Measurements from ENCODE around the gene PNP.
"Not testable (repeated sequence)": the region's sequence is repeated elsewhere in the genome, so short reads cannot be mapped to it uniquely, and the experiment has no call there.

PNP gene

GRCh38 chr14:20489093-20489994 is 20.1 kb downstream of the PNP start:
- peaks cover 3 to 5% of the 10 kb centered on the region in 2 donors for H3K36me3 Mint-ChIP-seq
- peak overlapping the region; percentile 58 to 71 for H3K4me3 Mint-ChIP-seq
- DNase-seq: peak; percentile 16
- H3K4me1 Mint-ChIP-seq: peaks cover 43 to 66% of the 10 kb centered on the region in 2 donors
- ATAC-seq (replicated peaks): peak; percentile 66 to 76
- no peaks in the 10 kb centered on the region for H3K27me3 Mint-ChIP-seq
- H3K9me3 Mint-ChIP-seq: peaks cover 0 to 1% of the 10 kb centered on the region in 2 donors
- peak overlapping the region; percentile 74 for H3K27ac Mint-ChIP-seq

GRCh38 chr14:20490563-20490962 is 21.4 kb downstream of the PNP start:
- H3K27ac Mint-ChIP-seq: peak overlapping the region; percentile 82
- no peak for DNase-seq
- H3K27me3 Mint-ChIP-seq: no peaks in the 10 kb centered on the region
- H3K4me1 Mint-ChIP-seq: peaks cover 52 to 78% of the 10 kb centered on the region in 2 donors
- H3K9me3 Mint-ChIP-seq: peaks cover 0 to 1% of the 10 kb centered on the region in 2 donors
- ATAC-seq (replicated peaks): no peak
- peak overlapping the region; percentile 65 to 75 for H3K4me3 Mint-ChIP-seq
- H3K36me3 Mint-ChIP-seq: peaks cover 3 to 5% of the 10 kb centered on the region in 2 donors

- ATAC-seq (replicated peaks) (no peak), DNase-seq (no peak)
- H3K4me3 Mint-ChIP-seq: peak overlapping the region in 1 of 2 donors; percentile 4
- peak overlapping the region; percentile 75 for H3K27ac Mint-ChIP-seq
- H3K9me3 Mint-ChIP-seq: peaks cover 0 to 1% of the 10 kb centered on the region in 2 donors
- H3K27me3 Mint-ChIP-seq: no peaks in the 10 kb centered on the region
- H3K36me3 Mint-ChIP-seq: peaks cover 0 to 1% of the 10 kb centered on the region in 2 donors
- peaks cover 48 to 74% of the 10 kb centered on the region in 2 donors for H3K4me1 Mint-ChIP-seq
These were observed 23.3 kb downstream of the PNP start for GRCh38 chr14:20492486-20492885.

GRCh38 chr14:20493634-20494033 is 24.4 kb downstream of the PNP start:
- H3K36me3 Mint-ChIP-seq: peaks cover 0 to 1% of the 10 kb centered on the region in 2 donors
- peaks cover 45 to 68% of the 10 kb centered on the region in 2 donors for H3K4me1 Mint-ChIP-seq
- H3K27me3 Mint-ChIP-seq: no peaks in the 10 kb centered on the region
- H3K9me3 Mint-ChIP-seq: peaks cover 0 to 1% of the 10 kb centered on the region in 2 donors
- H3K27ac Mint-ChIP-seq: peak overlapping the region; percentile 85
- H3K4me3 Mint-ChIP-seq: peak overlapping the region; percentile 60 to 66
- DNase-seq: no peak
- peak; percentile 35 to 46 for ATAC-seq (replicated peaks)

GRCh38 chr14:20494935-20495766 is 25.9 kb downstream of the PNP start:
- Mint-ChIP-seq H3K9me3 (peaks cover 0 to 1% of the 10 kb centered on the region in 2 donors), H3K27me3 (no peaks in the 10 kb centered on the region), H3K36me3 (peaks cover 0 to 1% of the 10 kb centered on the region in 2 donors), H3K4me3 (no peak overlapping the region), H3K27ac (no peak overlapping the region), H3K4me1 (peaks cover 44 to 64% of the 10 kb centered on the region in 2 donors)
- ATAC-seq (replicated peaks) (no peak), DNase-seq (no peak)

GRCh38 chr14:20498622-20499021 is 29.4 kb downstream of the PNP start:
- no peaks in the 10 kb centered on the region for H3K9me3 Mint-ChIP-seq
- H3K27ac Mint-ChIP-seq: peak overlapping the region; percentile 7
- no peaks in the 10 kb centered on the region for H3K36me3 Mint-ChIP-seq

GRCh38 chr14:20499108-20499507 is 29.9 kb downstream of the PNP start:
- DNase-seq: no peak
- ATAC-seq (replicated peaks): no peak

More at GRCh38 chr14:20498622-20499021, 29.4 kb downstream of the PNP start:
- no peak for DNase-seq
- Mint-ChIP-seq H3K4me1 (peaks cover 29 to 39% of the 10 kb centered on the region in 2 donors), H3K27me3 (no peaks in the 10 kb centered on the region), H3K4me3 (no peak overlapping the region)
- peak in 1 of 2 donors; percentile 26 for ATAC-seq (replicated peaks)

GRCh38 chr14:20499881-20500280 is 30.7 kb downstream of the PNP start:
- ATAC-seq (replicated peaks) (no peak), DNase-seq (no peak)
- H3K27ac Mint-ChIP-seq: no peak overlapping the region

More at GRCh38 chr14:20499108-20499507, 29.9 kb downstream of the PNP start:
- H3K27ac Mint-ChIP-seq: no peak overlapping the region
- H3K27me3 Mint-ChIP-seq: no peaks in the 10 kb centered on the region
- no peak overlapping the region for H3K4me3 Mint-ChIP-seq
- no peaks in the 10 kb centered on the region for H3K36me3 Mint-ChIP-seq
- H3K4me1 Mint-ChIP-seq: peaks cover 29 to 39% of the 10 kb centered on the region in 2 donors
- no peaks in the 10 kb centered on the region for H3K9me3 Mint-ChIP-seq

GRCh38 chr14:20501346-20501745 is 32.1 kb downstream of the PNP start:
- no peak for DNase-seq
- H3K9me3 Mint-ChIP-seq: no peaks in the 10 kb centered on the region
- H3K36me3 Mint-ChIP-seq: no peaks in the 10 kb centered on the region
- no peak for ATAC-seq (replicated peaks)
- H3K27ac Mint-ChIP-seq: no peak overlapping the region
- peaks cover 22 to 28% of the 10 kb centered on the region in 2 donors for H3K4me1 Mint-ChIP-seq
- H3K27me3 Mint-ChIP-seq: no peaks in the 10 kb centered on the region
- H3K4me3 Mint-ChIP-seq: no peak overlapping the region

More at GRCh38 chr14:20499881-20500280, 30.7 kb downstream of the PNP start:
- H3K4me3 Mint-ChIP-seq: no peak overlapping the region
- H3K36me3 Mint-ChIP-seq: no peaks in the 10 kb centered on the region
- no peaks in the 10 kb centered on the region for H3K9me3 Mint-ChIP-seq
- H3K27me3 Mint-ChIP-seq: no peaks in the 10 kb centered on the region
- peaks cover 29 to 39% of the 10 kb centered on the region in 2 donors for H3K4me1 Mint-ChIP-seq

- Mint-ChIP-seq H3K27ac (no peak overlapping the region), H3K4me1 (peaks cover 16 to 21% of the 10 kb centered on the region in 2 donors), H3K9me3 (no peaks in the 10 kb centered on the region), H3K4me3 (peak overlapping the region in 1 of 2 donors; percentile 1), H3K36me3 (no peaks in the 10 kb centered on the region), H3K27me3 (no peaks in the 10 kb centered on the region)
- ATAC-seq (replicated peaks) (peak; percentile 62 to 69), DNase-seq (no peak)
These were observed 34.7 kb downstream of the PNP start for GRCh38 chr14:20503898-20504297.

- not testable (repeated sequence) for DNase-seq; H3K9me3 Mint-ChIP-seq; H3K27ac Mint-ChIP-seq; ATAC-seq (replicated peaks); H3K27me3 Mint-ChIP-seq; H3K36me3 Mint-ChIP-seq; H3K4me3 Mint-ChIP-seq
- H3K4me1 Mint-ChIP-seq: peaks cover 14 to 18% of the 10 kb centered on the region in 2 donors
These were observed 37.1 kb downstream of the PNP start for GRCh38 chr14:20506276-20506675.

GRCh38 chr14:20506752-20507151 is 37.5 kb downstream of the PNP start:
- H3K36me3 Mint-ChIP-seq; H3K4me3 Mint-ChIP-seq; H3K27ac Mint-ChIP-seq; DNase-seq; H3K27me3 Mint-ChIP-seq; ATAC-seq (replicated peaks); H3K9me3 Mint-ChIP-seq: not testable (repeated sequence)
- H3K4me1 Mint-ChIP-seq: peaks cover 18 to 23% of the 10 kb centered on the region in 2 donors

GRCh38 chr14:20507537-20507936 is 38.3 kb downstream of the PNP start:
- DNase-seq; H3K36me3 Mint-ChIP-seq; ATAC-seq (replicated peaks); H3K27ac Mint-ChIP-seq; H3K27me3 Mint-ChIP-seq; H3K4me3 Mint-ChIP-seq; H3K9me3 Mint-ChIP-seq: not testable (repeated sequence)
- peaks cover 26 to 31% of the 10 kb centered on the region in 2 donors for H3K4me1 Mint-ChIP-seq

GRCh38 chr14:20508367-20508766 is 39.2 kb downstream of the PNP start:
- Mint-ChIP-seq H3K9me3 (no peaks in the 10 kb centered on the region), H3K27ac (no peak overlapping the region), H3K4me1 (peaks cover 28 to 37% of the 10 kb centered on the region in 2 donors), H3K4me3 (no peak overlapping the region), H3K36me3 (no peaks in the 10 kb centered on the region), H3K27me3 (no peaks in the 10 kb centered on the region)
- no peak for DNase-seq
- no peak for ATAC-seq (replicated peaks)
